Germinal center (tissue), 1 donor: Measurements from ENCODE around the gene GAPDH.
A peak's percentile ranks its signal among the peaks of the same experiment; 100 is the strongest.

Experiments used
- DNase-seq: peaks from one replicate; pipeline ENCODE4 v3.0.0; 2012; ENCODE audit warnings: mixed read lengths, low spot score

Gene GAPDH

DNA sequence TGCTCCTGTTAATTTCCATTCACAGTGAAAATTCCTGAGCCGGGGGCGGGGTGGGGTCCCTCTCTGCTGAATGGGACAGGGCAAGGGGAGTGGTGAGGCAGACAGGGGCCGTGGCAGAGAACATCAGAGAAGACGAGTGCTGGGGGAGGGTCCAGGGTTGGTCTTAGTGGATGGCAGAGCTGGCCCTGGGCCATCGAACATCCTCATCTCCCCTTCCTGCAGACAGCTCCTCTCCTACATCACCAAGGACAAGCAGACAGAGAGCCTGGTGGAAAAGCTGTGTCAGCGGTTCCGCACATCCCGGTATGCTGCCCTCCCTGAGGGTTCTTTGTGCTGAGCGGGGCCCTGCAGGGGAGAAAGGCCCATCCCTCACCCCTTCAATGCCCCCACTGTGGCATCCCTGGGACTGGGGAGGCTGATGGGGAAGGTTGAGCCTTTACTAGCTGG, 5.0 kb upstream of the GAPDH start:
- no peak for DNase-seq

DNA sequence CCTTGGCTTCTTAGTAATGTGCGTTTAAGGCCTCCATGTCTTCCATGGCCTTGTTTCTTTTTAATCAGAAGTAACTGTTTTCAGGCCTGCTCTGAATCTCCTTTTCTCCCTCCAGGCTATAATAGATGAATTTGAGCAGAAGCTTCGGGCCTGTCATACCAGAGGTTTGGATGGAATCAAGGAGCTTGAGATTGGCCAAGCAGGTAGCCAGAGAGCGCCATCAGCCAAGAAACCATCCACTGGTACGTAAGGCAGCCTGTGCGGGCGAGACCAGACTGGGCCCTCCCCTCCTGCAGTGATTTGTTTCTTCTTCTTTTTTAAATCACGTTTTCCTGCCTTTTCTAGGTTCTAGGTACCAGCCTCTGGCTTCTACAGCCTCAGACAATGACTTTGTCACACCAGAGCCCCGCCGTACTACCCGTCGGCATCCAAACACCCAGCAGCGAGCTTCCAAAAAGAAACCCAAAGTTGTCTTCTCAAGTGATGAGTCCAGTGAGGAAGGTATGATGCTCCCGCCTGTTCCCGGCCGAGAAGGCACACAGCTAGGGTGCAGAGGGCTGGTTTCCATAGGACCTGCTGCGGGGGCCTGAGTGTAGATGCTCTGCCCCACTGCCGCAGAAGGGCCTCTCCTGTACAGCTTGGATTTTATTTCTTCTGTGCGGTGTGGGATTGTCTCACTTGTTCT, 3.6 kb upstream of the GAPDH start:
- DNase-seq, result no peak

DNA sequence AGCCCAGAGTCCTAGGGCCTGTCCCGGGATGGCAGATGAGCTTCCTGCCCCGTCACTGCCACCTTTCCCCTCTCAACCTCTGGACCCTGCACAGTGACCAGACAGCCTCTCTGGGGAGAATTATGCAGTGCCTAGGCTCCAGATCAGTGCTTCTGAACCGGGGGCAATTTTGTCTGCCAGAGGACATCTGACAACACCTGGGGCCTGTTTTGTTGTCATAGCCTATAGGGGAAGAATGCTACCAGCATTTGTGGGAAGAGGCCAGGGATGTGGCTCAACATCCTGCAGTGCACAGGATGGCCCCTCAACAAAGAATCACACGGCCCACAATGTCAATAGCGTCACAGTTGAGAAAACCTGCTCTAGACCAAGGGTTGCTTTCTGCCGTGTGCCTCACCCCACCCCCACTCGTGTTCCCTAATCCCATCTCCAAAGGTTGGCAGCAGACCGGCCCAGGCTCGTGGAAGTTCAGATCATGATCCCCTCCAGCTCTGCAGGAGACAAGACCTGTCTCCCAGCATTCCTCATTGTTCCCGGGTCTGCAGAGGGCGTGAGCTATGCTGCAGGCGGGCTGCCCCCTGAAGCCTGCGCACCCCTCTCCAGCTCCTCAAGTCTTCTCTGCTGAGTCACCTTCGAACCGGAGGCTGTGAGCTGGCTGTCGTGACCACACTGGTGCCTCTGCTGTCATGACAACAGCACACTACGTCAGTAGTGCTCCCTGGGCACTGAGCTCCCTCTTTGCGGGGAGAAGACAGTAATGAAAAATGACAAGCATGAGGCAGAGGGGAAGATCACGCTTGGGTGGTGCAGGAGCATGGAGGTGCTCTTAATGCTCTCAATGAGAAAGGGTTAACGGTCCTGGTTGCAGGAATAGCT, 2.0 kb upstream of the GAPDH start:
- peak; percentile 71 for DNase-seq

DNA sequence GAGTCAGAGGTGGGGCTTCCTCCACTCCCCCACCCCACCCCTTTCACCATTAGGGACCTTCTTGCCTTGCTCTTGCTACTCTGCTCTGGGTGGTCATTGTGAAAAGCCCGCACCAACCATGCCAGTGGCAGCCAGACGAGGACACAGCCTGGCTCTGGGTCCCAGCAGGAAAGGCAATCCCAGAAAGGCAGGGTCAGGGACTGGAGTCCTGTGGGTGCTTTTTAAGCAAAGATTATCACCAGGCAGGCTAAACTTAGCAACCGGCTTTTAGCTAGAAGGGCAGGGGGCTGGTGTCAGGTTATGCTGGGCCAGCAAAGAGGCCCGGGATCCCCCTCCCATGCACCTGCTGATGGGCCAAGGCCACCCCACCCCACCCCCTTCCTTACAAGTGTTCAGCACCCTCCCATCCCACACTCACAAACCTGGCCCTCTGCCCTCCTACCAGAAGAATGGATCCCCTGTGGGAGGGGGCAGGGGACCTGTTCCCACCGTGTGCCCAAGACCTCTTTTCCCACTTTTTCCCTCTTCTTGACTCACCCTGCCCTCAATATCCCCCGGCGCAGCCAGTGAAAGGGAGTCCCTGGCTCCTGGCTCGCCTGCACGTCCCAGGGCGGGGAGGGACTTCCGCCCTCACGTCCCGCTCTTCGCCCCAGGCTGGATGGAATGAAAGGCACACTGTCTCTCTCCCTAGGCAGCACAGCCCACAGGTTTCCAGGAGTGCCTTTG, 1.2 kb upstream of the GAPDH start:
- peak; percentile 59 for DNase-seq

DNA sequence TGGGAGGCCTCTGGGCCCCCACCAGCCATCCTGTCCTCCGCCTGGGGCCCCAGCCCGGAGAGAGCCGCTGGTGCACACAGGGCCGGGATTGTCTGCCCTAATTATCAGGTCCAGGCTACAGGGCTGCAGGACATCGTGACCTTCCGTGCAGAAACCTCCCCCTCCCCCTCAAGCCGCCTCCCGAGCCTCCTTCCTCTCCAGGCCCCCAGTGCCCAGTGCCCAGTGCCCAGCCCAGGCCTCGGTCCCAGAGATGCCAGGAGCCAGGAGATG, 729 bp upstream of the GAPDH start:
- DNase-seq, result no peak

DNA sequence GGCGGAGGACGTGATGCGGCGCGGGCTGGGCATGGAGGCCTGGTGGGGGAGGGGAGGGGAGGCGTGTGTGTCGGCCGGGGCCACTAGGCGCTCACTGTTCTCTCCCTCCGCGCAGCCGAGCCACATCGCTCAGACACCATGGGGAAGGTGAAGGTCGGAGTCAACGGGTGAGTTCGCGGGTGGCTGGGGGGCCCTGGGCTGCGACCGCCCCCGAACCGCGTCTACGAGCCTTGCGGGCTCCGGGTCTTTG, 303 bp downstream of the GAPDH start:
- DNase-seq, result no peak

DNA sequence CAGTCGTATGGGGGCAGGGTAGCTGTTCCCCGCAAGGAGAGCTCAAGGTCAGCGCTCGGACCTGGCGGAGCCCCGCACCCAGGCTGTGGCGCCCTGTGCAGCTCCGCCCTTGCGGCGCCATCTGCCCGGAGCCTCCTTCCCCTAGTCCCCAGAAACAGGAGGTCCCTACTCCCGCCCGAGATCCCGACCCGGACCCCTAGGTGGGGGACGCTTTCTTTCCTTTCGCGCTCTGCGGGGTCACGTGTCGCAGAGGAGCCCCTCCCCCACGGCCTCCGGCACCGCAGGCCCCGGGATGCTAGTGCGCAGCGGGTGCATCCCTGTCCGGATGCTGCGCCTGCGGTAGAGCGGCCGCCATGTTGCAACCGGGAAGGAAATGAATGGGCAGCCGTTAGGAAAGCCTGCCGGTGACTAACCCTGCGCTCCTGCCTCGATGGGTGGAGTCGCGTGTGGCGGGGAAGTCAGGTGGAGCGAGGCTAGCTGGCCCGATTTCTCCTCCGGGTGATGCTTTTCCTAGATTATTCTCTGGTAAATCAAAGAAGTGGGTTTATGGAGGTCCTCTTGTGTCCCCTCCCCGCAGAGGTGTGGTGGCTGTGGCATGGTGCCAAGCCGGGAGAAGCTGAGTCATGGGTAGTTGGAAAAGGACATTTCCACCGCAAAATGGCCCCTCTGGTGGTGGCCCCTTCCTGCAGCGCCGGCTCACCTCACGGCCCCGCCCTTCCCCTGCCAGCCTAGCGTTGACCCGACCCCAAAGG, 804 bp downstream of the GAPDH start:
- peak; percentile 60 for DNase-seq

DNA sequence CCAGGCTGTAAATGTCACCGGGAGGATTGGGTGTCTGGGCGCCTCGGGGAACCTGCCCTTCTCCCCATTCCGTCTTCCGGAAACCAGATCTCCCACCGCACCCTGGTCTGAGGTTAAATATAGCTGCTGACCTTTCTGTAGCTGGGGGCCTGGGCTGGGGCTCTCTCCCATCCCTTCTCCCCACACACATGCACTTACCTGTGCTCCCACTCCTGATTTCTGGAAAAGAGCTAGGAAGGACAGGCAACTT, 1.3 kb downstream of the GAPDH start:
- DNase-seq, result no peak

DNA sequence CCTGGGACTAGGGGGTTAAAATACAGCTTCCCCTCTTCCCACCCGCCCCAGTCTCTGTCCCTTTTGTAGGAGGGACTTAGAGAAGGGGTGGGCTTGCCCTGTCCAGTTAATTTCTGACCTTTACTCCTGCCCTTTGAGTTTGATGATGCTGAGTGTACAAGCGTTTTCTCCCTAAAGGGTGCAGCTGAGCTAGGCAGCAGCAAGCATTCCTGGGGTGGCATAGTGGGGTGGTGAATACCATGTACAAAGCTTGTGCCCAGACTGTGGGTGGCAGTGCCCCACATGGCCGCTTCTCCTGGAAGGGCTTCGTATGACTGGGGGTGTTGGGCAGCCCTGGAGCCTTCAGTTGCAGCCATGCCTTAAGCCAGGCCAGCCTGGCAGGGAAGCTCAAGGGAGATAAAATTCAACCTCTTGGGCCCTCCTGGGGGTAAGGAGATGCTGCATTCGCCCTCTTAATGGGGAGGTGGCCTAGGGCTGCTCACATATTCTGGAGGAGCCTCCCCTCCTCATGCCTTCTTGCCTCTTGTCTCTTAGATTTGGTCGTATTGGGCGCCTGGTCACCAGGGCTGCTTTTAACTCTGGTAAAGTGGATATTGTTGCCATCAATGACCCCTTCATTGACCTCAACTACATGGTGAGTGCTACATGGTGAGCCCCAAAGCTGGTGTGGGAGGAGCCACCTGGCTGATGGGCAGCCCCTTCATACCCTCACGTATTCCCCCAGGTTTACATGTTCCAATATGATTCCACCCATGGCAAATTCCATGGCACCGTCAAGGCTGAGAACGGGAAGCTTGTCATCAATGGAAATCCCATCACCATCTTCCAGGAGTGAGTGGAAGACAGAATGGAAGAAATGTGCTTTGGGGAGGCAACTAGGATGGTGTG, 1.9 kb downstream of the GAPDH start:
- DNase-seq, result no peak

DNA sequence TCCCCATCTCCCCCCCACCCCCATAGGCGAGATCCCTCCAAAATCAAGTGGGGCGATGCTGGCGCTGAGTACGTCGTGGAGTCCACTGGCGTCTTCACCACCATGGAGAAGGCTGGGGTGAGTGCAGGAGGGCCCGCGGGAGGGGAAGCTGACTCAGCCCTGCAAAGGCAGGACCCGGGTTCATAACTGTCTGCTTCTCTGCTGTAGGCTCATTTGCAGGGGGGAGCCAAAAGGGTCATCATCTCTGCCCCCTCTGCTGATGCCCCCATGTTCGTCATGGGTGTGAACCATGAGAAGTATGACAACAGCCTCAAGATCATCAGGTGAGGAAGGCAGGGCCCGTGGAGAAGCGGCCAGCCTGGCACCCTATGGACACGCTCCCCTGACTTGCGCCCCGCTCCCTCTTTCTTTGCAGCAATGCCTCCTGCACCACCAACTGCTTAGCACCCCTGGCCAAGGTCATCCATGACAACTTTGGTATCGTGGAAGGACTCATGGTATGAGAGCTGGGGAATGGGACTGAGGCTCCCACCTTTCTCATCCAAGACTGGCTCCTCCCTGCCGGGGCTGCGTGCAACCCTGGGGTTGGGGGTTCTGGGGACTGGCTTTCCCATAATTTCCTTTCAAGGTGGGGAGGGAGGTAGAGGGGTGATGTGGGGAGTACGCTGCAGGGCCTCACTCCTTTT, 2.7 kb downstream of the GAPDH start:
- DNase-seq, result no peak

DNA sequence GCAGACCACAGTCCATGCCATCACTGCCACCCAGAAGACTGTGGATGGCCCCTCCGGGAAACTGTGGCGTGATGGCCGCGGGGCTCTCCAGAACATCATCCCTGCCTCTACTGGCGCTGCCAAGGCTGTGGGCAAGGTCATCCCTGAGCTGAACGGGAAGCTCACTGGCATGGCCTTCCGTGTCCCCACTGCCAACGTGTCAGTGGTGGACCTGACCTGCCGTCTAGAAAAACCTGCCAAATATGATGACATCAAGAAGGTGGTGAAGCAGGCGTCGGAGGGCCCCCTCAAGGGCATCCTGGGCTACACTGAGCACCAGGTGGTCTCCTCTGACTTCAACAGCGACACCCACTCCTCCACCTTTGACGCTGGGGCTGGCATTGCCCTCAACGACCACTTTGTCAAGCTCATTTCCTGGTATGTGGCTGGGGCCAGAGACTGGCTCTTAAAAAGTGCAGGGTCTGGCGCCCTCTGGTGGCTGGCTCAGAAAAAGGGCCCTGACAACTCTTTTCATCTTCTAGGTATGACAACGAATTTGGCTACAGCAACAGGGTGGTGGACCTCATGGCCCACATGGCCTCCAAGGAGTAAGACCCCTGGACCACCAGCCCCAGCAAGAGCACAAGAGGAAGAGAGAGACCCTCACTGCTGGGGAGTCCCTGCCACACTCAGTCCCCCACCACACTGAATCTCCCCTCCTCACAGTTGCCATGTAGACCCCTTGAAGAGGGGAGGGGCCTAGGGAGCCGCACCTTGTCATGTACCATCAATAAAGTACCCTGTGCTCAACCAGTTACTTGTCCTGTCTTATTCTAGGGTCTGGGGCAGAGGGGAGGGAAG, 3.5 kb downstream of the GAPDH start:
- DNase-seq, result peak; percentile 66

DNA sequence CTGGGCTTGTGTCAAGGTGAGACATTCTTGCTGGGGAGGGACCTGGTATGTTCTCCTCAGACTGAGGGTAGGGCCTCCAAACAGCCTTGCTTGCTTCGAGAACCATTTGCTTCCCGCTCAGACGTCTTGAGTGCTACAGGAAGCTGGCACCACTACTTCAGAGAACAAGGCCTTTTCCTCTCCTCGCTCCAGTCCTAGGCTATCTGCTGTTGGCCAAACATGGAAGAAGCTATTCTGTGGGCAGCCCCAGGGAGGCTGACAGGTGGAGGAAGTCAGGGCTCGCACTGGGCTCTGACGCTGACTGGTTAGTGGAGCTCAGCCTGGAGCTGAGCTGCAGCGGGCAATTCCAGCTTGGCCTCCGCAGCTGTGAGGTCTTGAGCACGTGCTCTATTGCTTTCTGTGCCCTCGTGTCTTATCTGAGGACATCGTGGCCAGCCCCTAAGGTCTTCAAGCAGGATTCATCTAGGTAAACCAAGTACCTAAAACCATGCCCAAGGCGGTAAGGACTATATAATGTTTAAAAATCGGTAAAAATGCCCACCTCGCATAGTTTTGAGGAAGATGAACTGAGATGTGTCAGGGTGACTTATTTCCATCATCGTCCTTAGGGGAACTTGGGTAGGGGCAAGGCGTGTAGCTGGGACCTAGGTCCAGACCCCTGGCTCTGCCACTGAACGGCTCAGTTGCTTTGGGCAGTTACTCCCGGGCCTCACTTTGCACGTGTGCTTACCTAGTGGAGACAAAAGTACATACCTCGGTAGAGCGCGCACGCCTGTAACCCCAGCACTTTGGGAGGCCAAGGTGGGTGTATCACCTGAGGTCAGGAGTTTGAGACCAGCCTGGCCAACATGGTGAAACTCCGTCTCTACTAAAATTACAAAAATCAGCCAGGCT, 4.3 kb downstream of the GAPDH start:
- DNase-seq, result peak; percentile 8

DNA sequence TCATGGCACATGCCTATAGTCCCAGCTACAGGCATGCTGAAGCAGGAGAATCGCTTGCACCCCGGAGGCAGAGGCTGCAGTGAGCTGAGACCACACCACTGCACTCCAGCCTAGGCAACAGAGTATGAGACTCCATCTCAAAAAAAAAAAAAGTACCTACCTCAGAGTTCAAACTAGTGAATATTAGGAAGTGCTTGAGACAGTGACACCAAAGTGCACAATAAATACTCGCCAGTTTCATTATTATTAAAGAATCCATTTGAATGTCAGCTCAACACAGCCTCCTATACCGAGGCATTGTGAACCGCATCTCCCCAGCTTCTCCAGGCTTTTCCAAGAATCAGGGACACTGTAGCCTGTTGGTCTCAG, 5.0 kb downstream of the GAPDH start:
- no peak for DNase-seq

DNA sequence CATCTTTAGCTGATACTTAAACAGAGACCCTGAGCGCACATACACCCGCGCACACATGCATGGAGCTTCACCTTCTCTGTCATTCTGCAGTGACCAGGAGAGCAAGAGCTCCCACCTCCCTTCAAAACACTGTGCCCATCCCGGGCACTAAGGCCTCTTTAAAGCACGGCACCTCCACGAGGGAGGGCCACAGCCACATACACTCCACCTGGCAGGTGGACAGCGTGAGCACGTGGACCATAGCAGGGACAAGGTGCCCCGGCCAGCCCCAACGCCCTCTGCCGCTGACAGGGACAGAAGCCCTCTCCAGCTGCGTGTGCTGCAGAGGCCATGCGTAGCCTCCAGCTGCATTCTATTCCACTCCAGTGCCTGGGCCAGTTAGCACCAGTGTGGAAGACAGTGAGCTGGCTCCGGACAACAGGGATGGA, 5.4 kb downstream of the GAPDH start:
- no peak for DNase-seq

DNA sequence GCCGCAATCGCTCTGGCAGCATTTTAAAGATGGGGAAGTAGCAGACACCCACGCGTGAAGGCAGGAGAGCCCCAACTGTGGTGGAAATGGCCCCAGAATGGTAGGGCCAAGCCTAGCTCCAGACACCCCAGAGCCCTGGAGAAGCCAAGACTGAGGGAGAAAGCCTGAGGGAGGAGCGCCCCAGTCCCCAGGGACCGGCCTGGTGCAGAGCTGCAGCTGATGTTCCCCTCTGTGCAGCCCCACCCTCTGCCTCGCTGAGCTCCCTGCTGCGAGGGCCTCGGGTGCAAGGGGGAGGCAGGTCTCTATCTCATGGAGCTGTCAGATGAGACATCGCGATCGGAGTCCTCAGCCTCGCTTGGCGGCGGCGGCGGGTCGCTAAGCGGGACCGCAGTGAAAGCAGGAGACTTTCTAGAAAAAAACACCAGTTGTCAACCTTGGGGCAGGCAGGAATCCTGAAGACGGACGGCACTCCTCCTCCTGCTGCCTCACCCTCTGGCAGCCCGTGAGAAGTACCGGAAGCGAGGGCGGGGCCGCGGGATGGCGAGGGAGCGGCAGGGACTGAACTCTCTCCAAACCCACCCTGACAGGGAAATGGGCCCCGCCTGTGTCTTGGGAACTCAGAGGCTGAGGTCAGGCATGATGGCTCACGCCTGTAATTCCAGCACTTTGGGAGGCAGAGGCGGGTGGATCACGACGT, 6.0 kb downstream of the GAPDH start:
- DNase-seq, result peak; percentile 64

DNA sequence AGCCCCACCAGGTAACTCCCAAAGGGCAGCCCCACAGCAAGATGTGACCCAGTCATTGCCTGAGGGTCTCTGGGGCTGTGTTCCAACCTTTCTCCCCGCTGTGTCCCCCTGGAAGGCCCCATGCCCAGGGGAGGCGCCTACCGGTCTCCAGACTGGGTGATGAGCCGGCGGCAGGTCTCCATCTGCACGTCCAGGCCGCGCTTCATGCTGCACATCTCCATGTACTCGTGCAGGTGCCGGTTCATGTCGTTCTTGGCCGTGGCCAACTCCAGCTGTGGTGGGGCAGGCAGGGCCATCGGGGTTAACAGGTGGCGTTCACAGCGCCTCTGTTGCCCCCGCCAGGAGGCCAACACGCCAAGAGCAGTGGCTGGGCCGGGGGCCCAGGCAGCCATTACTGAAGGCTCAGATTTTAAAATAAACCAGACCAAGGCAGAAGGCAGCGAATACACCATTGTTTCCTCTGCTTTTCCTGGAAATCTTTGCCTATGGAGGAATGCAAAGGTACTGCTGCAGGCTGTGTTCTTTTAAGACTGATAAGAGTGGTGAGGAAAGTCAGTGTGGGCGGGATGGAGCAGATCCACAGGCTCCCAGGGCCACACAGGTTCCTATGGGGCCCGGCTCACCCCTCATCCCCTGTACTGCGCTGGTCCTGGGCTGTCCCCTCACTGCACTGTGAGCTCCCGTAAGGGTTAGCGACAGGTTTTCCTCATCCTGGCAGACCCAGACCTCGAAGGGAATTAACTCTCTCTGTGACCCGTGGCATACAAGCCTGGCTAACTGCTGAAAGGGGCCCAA, 7.3 kb downstream of the GAPDH start:
- no peak for DNase-seq

DNA sequence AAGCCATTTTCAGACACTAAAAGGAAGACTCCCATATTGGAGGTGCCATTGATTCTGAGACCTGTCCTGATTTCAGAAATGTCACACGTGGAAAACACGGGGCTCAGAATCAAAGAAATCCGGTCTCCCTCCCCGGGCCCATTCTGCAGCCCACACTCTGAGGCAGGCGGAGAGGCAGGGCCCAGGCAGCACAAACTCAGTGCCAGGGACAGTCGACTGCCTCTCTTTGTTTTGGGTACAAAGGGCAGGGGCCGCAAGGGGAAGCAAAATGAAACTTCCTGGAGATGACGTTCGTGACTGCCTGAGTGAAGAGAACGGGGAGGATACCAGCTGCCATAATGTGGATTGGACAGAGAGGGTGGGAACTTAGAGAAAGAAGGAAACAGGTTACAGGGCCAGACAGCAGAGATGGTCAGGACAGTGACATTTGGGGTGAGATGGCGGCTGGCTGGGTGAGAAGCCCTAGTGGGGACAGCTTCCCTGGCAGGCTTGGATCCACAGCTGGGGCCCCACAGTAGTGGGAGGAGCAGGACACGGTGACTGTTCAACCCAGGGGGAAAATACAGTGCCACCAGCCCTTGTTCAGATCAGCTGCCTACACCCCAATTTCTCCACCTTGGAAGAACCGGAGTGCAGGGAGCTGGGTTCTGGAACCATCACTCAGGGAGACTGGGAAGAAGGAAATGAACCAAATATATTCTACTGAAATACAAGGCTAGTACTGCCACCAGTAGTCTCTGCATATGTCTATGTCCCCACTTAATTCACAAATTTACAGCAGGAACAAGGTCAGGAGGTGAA, 8.1 kb downstream of the GAPDH start:
- DNase-seq, result no peak
